ENCODE results near the gene SMAD2.

SMAD2 gene

DNA sequence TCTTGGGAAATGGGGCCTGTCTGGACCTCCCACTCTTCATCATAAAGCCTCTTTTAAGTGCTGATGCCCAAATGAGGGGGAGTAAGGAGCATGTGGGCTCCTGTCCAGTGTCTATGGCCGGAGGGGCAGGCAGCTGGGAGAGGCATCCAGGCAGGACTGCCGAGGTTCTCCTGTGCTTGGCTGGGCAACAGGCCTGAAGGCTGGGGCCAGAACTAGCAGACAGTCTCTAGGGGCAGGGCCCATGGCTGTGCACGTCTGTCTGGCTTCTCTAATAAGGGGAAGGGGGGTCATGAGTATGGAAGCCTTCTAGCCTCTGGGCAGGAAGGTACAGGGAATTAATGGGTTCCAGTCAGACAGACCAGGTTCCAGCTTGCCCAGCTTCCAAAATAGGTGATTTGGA, 128.6 kb downstream of the SMAD2 start:
- Histone ChIP-seq H3K79me2 (ENCODE audit: insufficient read depth, low read length) (no peaks in the 10 kb centered on the region), H4K20me1 (ENCODE audit: insufficient read depth, low read length) (no peaks in the 10 kb centered on the region), H3K9ac (ENCODE audit: low read length) (no peak overlapping the region), H3K4me3 (ENCODE audit: low read depth, low read length, poor library complexity, severe bottlenecking) (no peak overlapping the region), H3F3A (ENCODE audit: insufficient read depth, low read length) (no peaks in the 10 kb centered on the region), H3K4me1 (ENCODE audit: insufficient read depth, low read length, severe bottlenecking) (no peaks in the 10 kb centered on the region), H3K9me2 (ENCODE audit: low read depth, low read length) (no peaks in the 10 kb centered on the region), H3K4me2 (ENCODE audit: low read length) (no peak overlapping the region), H2AFZ (ENCODE audit: low read length) (no peak overlapping the region), H3K36me3 (ENCODE audit: insufficient read depth, low read length) (no peaks in the 10 kb centered on the region), H3K27me3 (ENCODE audit: insufficient read depth, low read length) (no peaks in the 10 kb centered on the region; the same call in 1 of the 2 replicates), H3K27ac (ENCODE audit: low read depth, low read length, poor library complexity, severe bottlenecking) (no peak overlapping the region), H3K9me3 (ENCODE audit: low read length) (no peaks in the 10 kb centered on the region)
- TF ChIP-seq, protein P1, sequence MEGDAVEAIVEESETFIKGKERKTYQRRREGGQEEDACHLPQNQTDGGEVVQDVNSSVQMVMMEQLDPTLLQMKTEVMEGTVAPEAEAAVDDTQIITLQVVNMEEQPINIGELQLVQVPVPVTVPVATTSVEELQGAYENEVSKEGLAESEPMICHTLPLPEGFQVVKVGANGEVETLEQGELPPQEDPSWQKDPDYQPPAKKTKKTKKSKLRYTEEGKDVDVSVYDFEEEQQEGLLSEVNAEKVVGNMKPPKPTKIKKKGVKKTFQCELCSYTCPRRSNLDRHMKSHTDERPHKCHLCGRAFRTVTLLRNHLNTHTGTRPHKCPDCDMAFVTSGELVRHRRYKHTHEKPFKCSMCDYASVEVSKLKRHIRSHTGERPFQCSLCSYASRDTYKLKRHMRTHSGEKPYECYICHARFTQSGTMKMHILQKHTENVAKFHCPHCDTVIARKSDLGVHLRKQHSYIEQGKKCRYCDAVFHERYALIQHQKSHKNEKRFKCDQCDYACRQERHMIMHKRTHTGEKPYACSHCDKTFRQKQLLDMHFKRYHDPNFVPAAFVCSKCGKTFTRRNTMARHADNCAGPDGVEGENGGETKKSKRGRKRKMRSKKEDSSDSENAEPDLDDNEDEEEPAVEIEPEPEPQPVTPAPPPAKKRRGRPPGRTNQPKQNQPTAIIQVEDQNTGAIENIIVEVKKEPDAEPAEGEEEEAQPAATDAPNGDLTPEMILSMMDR (IDR thresholded peaks at IDR 0.05; ENCODE audit: low read length), result no peak
- no peak for TF ChIP-seq EZH2 (IDR thresholded peaks at IDR 0.05; ENCODE audit: borderline replicate concordance, low read length)

GRCh38 chr18:47800756-47801155, 129.7 kb downstream of the SMAD2 start:
- Histone ChIP-seq H3K9me3 (ENCODE audit: low read length) (no peaks in the 10 kb centered on the region), H3K27me3 (ENCODE audit: insufficient read depth, low read length) (no peaks in the 10 kb centered on the region; the same call in 1 of the 2 replicates), H3K9ac (ENCODE audit: low read length) (no peak overlapping the region), H3K79me2 (ENCODE audit: insufficient read depth, low read length) (no peaks in the 10 kb centered on the region), H3K9me2 (ENCODE audit: low read depth, low read length) (no peaks in the 10 kb centered on the region), H3K4me2 (ENCODE audit: low read length) (no peak overlapping the region), H3K4me1 (ENCODE audit: insufficient read depth, low read length, severe bottlenecking) (no peaks in the 10 kb centered on the region), H3F3A (ENCODE audit: insufficient read depth, low read length) (no peaks in the 10 kb centered on the region), H3K4me3 (ENCODE audit: low read depth, low read length, poor library complexity, severe bottlenecking) (no peak overlapping the region), H2AFZ (ENCODE audit: low read length) (no peak overlapping the region), H4K20me1 (ENCODE audit: insufficient read depth, low read length) (no peaks in the 10 kb centered on the region), H3K36me3 (ENCODE audit: insufficient read depth, low read length) (no peaks in the 10 kb centered on the region), H3K27ac (ENCODE audit: low read depth, low read length, poor library complexity, severe bottlenecking) (no peak overlapping the region)
- no peak for TF ChIP-seq EZH2 (IDR thresholded peaks at IDR 0.05; ENCODE audit: borderline replicate concordance, low read length)
- TF ChIP-seq, protein P1 (IDR thresholded peaks at IDR 0.05; ENCODE audit: low read length), result no peak

DNA sequence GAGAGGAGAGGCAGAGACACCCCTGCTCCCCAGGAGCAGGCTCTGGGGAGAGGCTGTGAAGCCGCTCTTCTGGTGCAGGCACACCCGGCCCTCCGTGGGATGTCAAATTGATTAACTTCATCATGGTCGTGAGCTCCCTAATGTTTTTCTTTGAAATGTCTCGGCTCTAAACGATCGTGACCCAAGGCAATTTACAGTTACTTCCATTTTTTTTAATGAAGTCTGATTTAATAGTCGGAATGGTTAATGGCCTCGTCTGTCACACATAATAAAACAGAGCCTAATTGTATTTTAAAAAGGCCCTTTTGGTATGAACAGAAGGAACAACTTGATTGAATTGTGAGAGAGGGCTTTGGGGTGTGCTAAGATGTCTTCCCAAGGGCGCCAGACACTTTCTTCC, 130.2 kb downstream of the SMAD2 start:
- Histone ChIP-seq H3K4me3 (ENCODE audit: low read depth, low read length, poor library complexity, severe bottlenecking) (no peak overlapping the region), H3K9me2 (ENCODE audit: low read depth, low read length) (no peaks in the 10 kb centered on the region), H3K36me3 (ENCODE audit: insufficient read depth, low read length) (no peaks in the 10 kb centered on the region), H3K27ac (ENCODE audit: low read depth, low read length, poor library complexity, severe bottlenecking) (no peak overlapping the region), H3K4me2 (ENCODE audit: low read length) (no peak overlapping the region), H3K9ac (ENCODE audit: low read length) (no peak overlapping the region), H3K9me3 (ENCODE audit: low read length) (no peaks in the 10 kb centered on the region), H3K4me1 (ENCODE audit: insufficient read depth, low read length, severe bottlenecking) (no peaks in the 10 kb centered on the region), H3F3A (ENCODE audit: insufficient read depth, low read length) (no peaks in the 10 kb centered on the region), H3K27me3 (ENCODE audit: insufficient read depth, low read length) (no peaks in the 10 kb centered on the region; the same call in 1 of the 2 replicates), H3K79me2 (ENCODE audit: insufficient read depth, low read length) (no peaks in the 10 kb centered on the region), H2AFZ (ENCODE audit: low read length) (no peak overlapping the region), H4K20me1 (ENCODE audit: insufficient read depth, low read length) (no peaks in the 10 kb centered on the region)
- TF ChIP-seq EZH2 (IDR thresholded peaks at IDR 0.05; ENCODE audit: borderline replicate concordance, low read length), result no peak
- TF ChIP-seq, protein P1 (IDR thresholded peaks at IDR 0.05; ENCODE audit: low read length), result no peak
